Dendritic cell treated with granulocyte-macrophage colony-stimulating factor and Interleukin-4, amounts not matched to agents 40 ng/mL and 50 ng/mL, for 4 days (primary cell): ENCODE measurements around the gene TSPAN5.
A peak's percentile ranks its signal among the peaks of the same experiment; 100 is the strongest.
"Not testable (repeated sequence)": the region's sequence is repeated elsewhere in the genome, so short reads cannot be mapped to it uniquely, and the experiment has no call there.

ENCODE experiments used
- H3K27ac Mint-ChIP-seq: one replicate; pipeline ENCODE4 v1.8.0; 2022; ENCODE audit warnings: mild to moderate bottlenecking, mixed read lengths
- H3K27me3 Mint-ChIP-seq: one replicate; pipeline ENCODE4 v1.8.0; 2022; ENCODE audit warnings: mild to moderate bottlenecking, mixed read lengths
- H3K36me3 Mint-ChIP-seq: one replicate; pipeline ENCODE4 v1.8.0; 2022; ENCODE audit warnings: low read depth, mixed read lengths
- H3K4me1 Mint-ChIP-seq: one replicate; pipeline ENCODE4 v1.8.0; 2022; ENCODE audit warnings: low read depth, mixed read lengths
- H3K4me3 Mint-ChIP-seq: one replicate; pipeline ENCODE4 v1.8.0; 2022; ENCODE audit warnings: mild to moderate bottlenecking, moderate library complexity, mixed read lengths
- H3K9me3 Mint-ChIP-seq: one replicate; pipeline ENCODE4 v1.8.0; 2022; ENCODE audit warnings: mixed read lengths
- intact Hi-C: fragments of 100-400 bp; cut with micrococcal nuclease; formaldehyde crosslinking; loops from one replicate; pipeline ENCODE4 v1.15.0; 2022

TSPAN5 gene

DNA sequence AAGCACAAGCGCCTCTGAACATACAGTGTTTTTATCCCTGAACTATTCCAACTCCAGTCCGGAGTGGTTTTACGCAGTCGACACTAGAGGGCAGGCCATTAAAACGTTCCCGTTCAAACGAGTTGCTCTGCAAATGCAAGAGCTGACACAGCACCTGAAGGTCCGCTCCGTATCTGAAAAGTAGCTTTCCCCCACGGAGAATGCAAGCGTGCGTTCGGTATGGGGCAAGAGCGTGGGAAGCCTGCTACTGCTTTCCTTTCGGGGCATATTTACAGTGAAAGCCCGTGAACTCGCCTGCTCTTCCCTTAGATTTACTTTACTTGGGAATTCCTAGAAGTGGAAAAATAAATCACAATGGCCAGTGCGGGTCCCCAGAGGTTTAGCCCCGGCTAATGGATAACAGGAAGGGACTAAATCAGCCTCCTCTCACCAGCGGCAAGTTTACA, 190.8 kb downstream of the TSPAN5 start:
- no peak overlapping the region for H3K27ac Mint-ChIP-seq

GRCh38 chr4:98466868-98467599, 191.4 kb downstream of the TSPAN5 start:
- Mint-ChIP-seq H3K27me3 (peaks cover 8% of the 10 kb centered on the region), H3K4me1 (peaks cover 6% of the 10 kb centered on the region), H3K4me3 (no peak overlapping the region), H3K9me3 (peaks cover 2% of the 10 kb centered on the region), H3K36me3 (no peaks in the 10 kb centered on the region), H3K27ac (no peak overlapping the region)
- intact Hi-C loops, result loop anchor here (1.0 to 5.0 kb wide), 3 partner anchors 315 to 938 kb away; no protein-coding TSS in a partner anchor

More for the DNA sequence above, 190.8 kb downstream of the TSPAN5 start:
- intact Hi-C loops, result loop anchor here (1.0 to 5.0 kb wide), 3 partner anchors 315 to 938 kb away; no protein-coding TSS in a partner anchor
- Mint-ChIP-seq H3K4me3 (peak overlapping the region; percentile 64), H3K4me1 (peaks cover 6% of the 10 kb centered on the region), H3K9me3 (peaks cover 8% of the 10 kb centered on the region), H3K36me3 (no peaks in the 10 kb centered on the region), H3K27me3 (peaks cover 8% of the 10 kb centered on the region)

GRCh38 chr4:98462487-98462886, 195.9 kb downstream of the TSPAN5 start:
- Mint-ChIP-seq H3K4me3 (no peak overlapping the region), H3K9me3 (no peaks in the 10 kb centered on the region), H3K36me3 (no peaks in the 10 kb centered on the region), H3K27ac (no peak overlapping the region), H3K4me1 (no peaks in the 10 kb centered on the region), H3K27me3 (no peaks in the 10 kb centered on the region)
- intact Hi-C loops, result no loop called here

GRCh38 chr4:98461121-98461865, 197.1 kb downstream of the TSPAN5 start:
- H3K4me3 Mint-ChIP-seq, H3K27me3 Mint-ChIP-seq, H3K36me3 Mint-ChIP-seq, H3K9me3 Mint-ChIP-seq, H3K4me1 Mint-ChIP-seq, intact Hi-C loops, H3K27ac Mint-ChIP-seq: not testable (repeated sequence)

- H3K27ac Mint-ChIP-seq, H3K27me3 Mint-ChIP-seq, intact Hi-C loops, H3K9me3 Mint-ChIP-seq, H3K4me1 Mint-ChIP-seq, H3K36me3 Mint-ChIP-seq, H3K4me3 Mint-ChIP-seq: not testable (repeated sequence)
Measured at GRCh38 chr4:98457422-98457821, 201.0 kb downstream of the TSPAN5 start.

- no peak overlapping the region for H3K27ac Mint-ChIP-seq
- intact Hi-C loops, result no loop called here
- H3K4me3 Mint-ChIP-seq, result no peak overlapping the region
- H3K9me3 Mint-ChIP-seq, result no peaks in the 10 kb centered on the region
- H3K4me1 Mint-ChIP-seq, result peaks cover 12% of the 10 kb centered on the region
- no peaks in the 10 kb centered on the region for H3K27me3 Mint-ChIP-seq
- no peaks in the 10 kb centered on the region for H3K36me3 Mint-ChIP-seq
Measured at GRCh38 chr4:98452091-98452490, 206.3 kb downstream of the TSPAN5 start.

DNA sequence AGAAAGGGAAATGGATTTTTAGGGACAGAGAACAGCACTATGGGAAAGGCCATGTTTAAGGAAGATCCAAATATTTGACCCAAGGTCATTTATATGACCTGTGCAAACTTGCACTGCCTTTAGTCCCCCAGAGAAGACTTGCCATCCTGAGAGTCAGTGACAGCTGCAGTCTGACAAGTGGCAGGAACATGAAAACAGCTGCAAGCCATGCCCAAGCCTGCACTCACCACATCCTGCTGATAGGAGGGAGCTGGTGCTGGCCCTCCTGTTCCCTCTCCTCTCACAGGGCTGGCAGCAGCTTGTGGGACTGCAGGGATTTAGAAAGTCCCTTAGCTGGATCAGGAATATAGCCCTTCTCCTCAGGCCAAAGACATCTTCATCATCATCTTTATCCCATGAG, 209.5 kb downstream of the TSPAN5 start:
- no peaks in the 10 kb centered on the region for H3K27me3 Mint-ChIP-seq
- no peaks in the 10 kb centered on the region for H3K9me3 Mint-ChIP-seq
- intact Hi-C loops, result loop anchor here (10.0 kb wide), 1 partner anchor 294 kb away; no protein-coding TSS in a partner anchor
- H3K4me1 Mint-ChIP-seq, result peaks cover 24% of the 10 kb centered on the region
- no peak overlapping the region for H3K27ac Mint-ChIP-seq
- H3K36me3 Mint-ChIP-seq, result peaks cover 7% of the 10 kb centered on the region
- no peak overlapping the region for H3K4me3 Mint-ChIP-seq

GRCh38 chr4:98447648-98448047, 210.8 kb downstream of the TSPAN5 start:
- intact Hi-C loops, result loop anchor here (10.0 kb wide), 1 partner anchor 293 kb away; no protein-coding TSS in a partner anchor
- Mint-ChIP-seq H3K4me3 (no peak overlapping the region), H3K27me3 (no peaks in the 10 kb centered on the region), H3K27ac (no peak overlapping the region), H3K9me3 (no peaks in the 10 kb centered on the region), H3K4me1 (peaks cover 24% of the 10 kb centered on the region), H3K36me3 (peaks cover 20% of the 10 kb centered on the region)

GRCh38 chr4:98446499-98447375, 211.7 kb downstream of the TSPAN5 start:
- Mint-ChIP-seq H3K27me3 (no peaks in the 10 kb centered on the region), H3K27ac (no peak overlapping the region), H3K9me3 (no peaks in the 10 kb centered on the region), H3K36me3 (peaks cover 29% of the 10 kb centered on the region), H3K4me3 (no peak overlapping the region), H3K4me1 (peaks cover 24% of the 10 kb centered on the region)
- intact Hi-C loops, result loop anchor here (10.0 kb wide), 1 partner anchor 292 kb away; no protein-coding TSS in a partner anchor

DNA sequence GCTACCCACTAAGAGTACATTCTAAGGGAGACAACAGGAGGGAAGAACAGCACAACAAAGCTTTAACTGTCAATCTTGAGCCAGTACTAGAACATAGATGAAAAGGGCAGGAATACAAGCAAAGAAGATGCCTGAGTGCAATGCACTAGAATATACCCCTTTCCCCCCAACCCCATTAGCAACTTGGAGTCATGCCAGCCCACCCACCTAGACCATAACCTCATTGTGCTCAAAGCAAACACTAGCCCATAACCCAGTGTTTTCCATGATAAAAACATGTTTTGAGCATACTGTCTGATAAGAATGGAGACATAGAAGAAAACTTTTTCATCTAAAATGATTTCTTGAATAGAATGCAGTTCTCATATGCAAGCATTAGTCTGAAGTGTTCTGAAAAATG, 214.0 kb downstream of the TSPAN5 start:
- Mint-ChIP-seq H3K9me3 (no peaks in the 10 kb centered on the region), H3K4me1 (peaks cover 24% of the 10 kb centered on the region), H3K4me3 (no peak overlapping the region), H3K27me3 (no peaks in the 10 kb centered on the region), H3K36me3 (peaks cover 52% of the 10 kb centered on the region), H3K27ac (no peak overlapping the region)
- intact Hi-C loops, result loop anchor here (10.0 kb wide), 1 partner anchor 290 kb away; no protein-coding TSS in a partner anchor

GRCh38 chr4:98434816-98435215, 223.6 kb downstream of the TSPAN5 start:
- no peaks in the 10 kb centered on the region for H3K27me3 Mint-ChIP-seq
- H3K9me3 Mint-ChIP-seq, result peaks cover 9% of the 10 kb centered on the region
- H3K27ac Mint-ChIP-seq, result no peak overlapping the region
- peaks cover 51% of the 10 kb centered on the region for H3K36me3 Mint-ChIP-seq
- H3K4me3 Mint-ChIP-seq, result no peak overlapping the region
- no peaks in the 10 kb centered on the region for H3K4me1 Mint-ChIP-seq
- intact Hi-C loops, result no loop called here

DNA sequence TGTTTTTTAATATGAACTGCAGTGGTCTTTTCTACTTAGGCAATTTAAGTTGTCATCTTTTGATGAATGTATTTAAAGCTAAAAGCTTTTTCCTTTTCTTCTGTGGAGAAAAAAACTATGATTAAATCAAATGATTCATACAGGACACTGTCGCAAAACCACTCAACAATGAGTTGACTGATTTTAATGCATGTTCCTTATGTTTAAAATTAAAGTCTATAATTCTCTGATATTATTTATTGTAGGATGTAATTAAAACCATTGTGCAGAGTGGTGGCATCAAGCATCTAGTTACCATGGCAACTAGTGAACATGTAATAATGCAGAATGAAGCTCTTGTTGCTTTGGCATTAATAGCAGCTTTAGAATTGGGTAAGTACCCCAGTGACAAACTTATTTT, 224.7 kb downstream of the TSPAN5 start:
- intact Hi-C loops, result no loop called here

GRCh38 chr4:98430708-98431403, 227.6 kb downstream of the TSPAN5 start:
- Mint-ChIP-seq H3K4me1 (no peaks in the 10 kb centered on the region), H3K4me3 (no peak overlapping the region), H3K27me3 (no peaks in the 10 kb centered on the region), H3K36me3 (peaks cover 22% of the 10 kb centered on the region), H3K27ac (no peak overlapping the region), H3K9me3 (peaks cover 35% of the 10 kb centered on the region)
- intact Hi-C loops, result no loop called here

More for the DNA sequence above, 224.7 kb downstream of the TSPAN5 start:
- no peaks in the 10 kb centered on the region for H3K27me3 Mint-ChIP-seq
- H3K27ac Mint-ChIP-seq, result no peak overlapping the region
- H3K4me3 Mint-ChIP-seq, result no peak overlapping the region
- peaks cover 44% of the 10 kb centered on the region for H3K36me3 Mint-ChIP-seq
- H3K9me3 Mint-ChIP-seq, result peaks cover 9% of the 10 kb centered on the region
- H3K4me1 Mint-ChIP-seq, result no peaks in the 10 kb centered on the region
